Measurements from ENCODE around the gene ID3.

ID3 gene, protein sequence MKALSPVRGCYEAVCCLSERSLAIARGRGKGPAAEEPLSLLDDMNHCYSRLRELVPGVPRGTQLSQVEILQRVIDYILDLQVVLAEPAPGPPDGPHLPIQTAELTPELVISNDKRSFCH

GRCh38 chr1:23559136-23559984 is at the start of gene ID3:
TSS of gene ID3 (minus strand) at chr1:23559501. CDS start at chr1:23559426, 75 bp downstream.
- DNase-seq, result peak; percentile 95

DNA sequence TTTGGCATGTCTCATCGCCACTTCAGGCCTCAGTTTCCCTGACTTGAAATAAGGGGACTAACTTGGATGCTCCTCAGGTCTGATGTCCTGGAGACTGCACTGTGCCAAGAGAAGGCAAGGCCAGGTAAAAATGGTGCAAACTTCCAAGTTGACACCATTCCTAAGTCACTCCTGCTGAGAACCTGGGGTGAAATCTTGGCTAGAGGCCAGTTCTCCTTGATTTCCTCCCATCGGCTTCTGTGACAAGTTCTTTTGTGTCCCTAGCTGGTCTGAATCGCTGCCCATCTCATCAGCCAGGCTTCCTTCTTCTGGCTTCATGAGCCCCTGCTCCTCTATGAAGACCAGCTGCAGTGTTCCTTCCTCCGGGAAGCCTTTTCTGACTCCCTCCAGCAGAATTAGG is 48.6 kb upstream of the ID3 start:
- no peak for DNase-seq

DNA sequence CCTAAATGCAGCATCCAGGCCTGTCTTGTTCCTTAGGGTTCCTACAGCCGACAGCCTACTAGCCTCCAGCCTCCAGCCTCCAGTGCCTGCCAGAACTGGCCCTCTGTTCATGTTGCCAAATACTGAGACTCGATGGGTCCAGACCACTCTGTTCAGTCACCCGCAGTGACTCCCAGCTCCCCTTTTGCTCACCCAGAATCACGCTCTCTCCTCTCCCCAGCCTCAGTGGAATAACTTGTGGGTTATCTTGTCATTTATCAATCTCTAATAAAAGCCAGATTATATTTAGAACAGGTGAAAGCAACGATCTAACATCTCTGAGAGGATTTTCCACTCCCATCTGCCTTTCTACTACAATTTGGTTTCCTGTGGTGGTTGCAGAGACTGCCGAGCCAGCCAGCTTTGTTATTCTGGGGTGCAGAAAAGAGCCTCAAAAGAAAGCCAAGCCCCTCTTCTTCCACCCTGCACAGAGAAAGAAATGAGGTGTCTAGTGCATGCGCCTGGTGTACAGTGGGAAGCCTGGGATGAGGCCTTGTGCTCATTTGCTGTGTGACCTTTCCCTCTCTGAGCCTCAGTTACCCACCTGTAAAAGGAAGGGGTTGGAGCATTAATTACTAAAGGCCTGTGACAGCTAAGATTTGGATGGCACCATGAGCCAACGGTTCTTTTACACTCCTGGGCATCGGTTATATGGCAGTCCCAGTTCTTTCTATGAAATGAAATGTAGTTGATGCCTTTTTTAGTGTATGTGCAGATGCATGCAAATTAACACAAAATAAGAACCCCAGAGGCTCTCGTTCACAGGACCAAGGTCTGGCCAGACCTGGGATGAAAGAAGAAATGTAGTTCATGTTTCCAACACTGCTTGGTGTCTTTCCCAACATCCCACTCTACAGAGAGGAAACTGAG is 42.9 kb upstream of the ID3 start:
- DNase-seq, result no peak

DNA sequence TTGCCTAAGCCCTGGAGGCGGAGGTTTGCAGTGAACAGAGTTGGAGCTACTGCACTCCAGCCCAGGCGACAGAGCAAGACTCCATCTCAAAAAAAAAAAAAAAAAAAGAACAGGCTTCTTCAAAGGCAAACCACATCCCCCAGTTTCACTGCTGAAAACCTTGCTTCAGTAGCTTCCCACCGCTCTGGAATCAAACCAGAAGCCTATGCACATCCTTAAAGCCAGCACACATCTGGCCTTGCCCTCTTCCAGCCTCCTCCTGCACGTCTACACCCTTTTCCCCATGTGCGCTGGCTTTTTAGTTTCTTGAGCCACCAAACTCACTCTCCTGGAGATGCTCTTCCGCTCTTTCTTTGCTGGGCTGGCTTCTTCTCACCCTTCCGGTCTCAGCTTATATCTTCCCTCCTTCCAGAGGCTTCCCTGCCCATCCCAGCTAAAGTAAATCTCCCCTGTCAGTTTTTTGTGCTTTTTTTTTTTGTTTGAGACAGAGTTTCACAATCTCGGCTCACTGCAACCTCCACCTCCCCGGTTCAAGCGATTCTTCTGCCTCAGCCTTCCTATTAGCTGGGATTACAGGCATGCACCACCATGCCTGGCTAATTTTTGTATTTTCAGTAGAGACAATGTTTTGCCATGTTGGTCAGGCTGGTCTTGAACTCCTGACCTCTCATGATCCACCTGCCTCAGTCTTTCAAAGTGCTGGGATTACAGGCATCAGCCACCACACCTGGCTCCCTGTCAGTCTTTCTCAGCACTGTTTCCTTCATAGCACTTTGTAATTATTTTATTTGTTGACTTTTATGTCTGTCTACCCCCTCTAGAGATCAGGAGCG is 42.0 kb upstream of the ID3 start:
- DNase-seq, result no peak

- no peak for DNase-seq
Measured at GRCh38 chr1:23600283-23600682, 41.0 kb upstream of the ID3 start.

DNA sequence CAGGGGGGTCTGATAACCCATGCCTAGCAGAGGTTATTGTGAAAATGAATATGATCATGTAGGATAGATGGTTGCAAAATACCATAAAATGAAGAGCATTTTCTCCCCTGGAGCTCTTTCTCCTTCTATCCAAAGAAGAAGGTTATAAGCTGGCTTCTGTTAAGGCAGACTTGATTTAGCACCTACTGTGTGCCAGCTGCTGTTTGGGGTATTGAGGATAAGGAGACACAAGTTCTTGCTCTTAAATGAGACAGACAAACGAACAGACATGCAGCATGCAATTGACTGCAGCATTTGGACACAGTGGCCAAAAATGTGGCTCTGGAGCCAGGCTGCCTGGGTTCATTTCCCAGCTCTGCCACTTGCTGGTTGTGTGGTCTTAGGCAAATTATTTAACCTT is 39.8 kb upstream of the ID3 start:
- DNase-seq, result no peak

DNA sequence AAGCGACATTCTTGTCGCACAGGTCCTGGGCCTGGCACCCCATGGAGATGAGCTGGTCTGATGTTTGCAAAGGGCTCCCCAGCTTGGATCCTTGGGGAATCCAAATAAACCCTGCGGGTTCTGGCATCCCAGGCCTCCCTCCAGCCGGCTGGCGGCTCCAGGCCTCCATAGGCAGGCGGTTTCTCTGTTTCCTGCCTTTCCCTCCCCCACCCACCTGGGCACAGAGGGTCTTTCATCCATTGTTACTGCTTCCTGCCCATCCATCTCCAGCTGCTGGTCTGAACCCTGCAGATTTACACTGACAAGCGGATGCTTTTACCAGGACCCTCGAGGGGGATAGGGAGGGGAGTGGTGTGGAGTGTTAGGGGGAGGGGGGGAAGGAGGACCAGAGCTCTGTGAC is 39.1 kb upstream of the ID3 start:
- no peak for DNase-seq

GRCh38 chr1:23597635-23598388 is 38.5 kb upstream of the ID3 start:
- DNase-seq, result no peak

GRCh38 chr1:23596382-23597358 is 37.4 kb upstream of the ID3 start:
- no peak for DNase-seq

DNA sequence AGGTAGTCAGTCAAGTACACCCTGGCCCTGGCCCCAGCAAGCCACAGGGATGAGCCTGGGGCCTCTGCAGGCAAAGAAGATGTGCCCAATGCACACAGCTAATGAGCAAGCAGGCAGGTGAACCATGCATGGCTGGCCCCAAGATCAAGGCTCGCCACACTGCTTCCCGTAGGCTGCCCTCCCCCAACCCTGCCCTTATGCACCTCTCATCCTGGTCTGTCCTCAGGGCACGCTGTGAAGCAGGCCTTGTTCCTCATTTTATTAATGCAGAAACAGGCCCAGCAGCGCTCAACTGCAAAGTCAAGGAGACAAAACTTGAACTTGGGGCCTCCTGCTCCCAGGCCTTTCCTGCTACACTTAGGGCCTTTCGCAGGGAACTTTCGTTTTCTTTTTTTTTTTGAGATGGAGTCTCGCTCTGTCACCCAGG is 35.6 kb upstream of the ID3 start:
- DNase-seq, result no peak

GRCh38 chr1:23594149-23594907 is 35.0 kb upstream of the ID3 start:
- no peak for DNase-seq

DNA sequence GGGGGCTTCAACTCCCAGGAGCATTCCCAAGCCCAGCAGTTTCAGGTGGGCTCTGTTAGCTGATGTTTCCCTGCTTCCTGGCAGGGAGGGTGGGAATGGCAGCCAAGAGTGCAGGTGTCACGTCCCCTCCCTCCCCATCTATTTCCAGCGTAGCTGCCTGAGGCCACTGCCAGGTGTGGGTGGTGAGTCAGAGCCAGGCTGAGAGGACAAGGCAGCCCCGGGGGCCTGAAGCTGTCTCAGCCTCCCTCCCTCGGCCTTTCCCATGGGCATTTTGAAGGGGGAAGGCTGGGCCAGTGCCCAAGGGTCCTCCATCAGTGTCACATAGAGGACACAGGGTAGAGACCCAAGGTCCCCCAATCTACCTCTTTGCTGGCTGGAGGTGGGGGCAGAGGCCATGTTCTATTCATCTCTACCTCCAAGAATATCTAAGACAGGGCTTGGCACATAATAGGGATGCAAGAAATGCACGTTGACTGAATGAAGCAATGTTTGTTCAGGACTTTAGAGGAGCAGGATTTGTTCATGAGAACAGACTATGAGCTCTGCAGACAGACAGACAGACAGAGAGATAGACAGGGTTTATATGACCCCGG is 34.4 kb upstream of the ID3 start:
- no peak for DNase-seq

GRCh38 chr1:23593042-23593521 is 33.8 kb upstream of the ID3 start:
- no peak for DNase-seq

GRCh38 chr1:23592209-23592892 is 33.0 kb upstream of the ID3 start:
- no peak for DNase-seq

DNA sequence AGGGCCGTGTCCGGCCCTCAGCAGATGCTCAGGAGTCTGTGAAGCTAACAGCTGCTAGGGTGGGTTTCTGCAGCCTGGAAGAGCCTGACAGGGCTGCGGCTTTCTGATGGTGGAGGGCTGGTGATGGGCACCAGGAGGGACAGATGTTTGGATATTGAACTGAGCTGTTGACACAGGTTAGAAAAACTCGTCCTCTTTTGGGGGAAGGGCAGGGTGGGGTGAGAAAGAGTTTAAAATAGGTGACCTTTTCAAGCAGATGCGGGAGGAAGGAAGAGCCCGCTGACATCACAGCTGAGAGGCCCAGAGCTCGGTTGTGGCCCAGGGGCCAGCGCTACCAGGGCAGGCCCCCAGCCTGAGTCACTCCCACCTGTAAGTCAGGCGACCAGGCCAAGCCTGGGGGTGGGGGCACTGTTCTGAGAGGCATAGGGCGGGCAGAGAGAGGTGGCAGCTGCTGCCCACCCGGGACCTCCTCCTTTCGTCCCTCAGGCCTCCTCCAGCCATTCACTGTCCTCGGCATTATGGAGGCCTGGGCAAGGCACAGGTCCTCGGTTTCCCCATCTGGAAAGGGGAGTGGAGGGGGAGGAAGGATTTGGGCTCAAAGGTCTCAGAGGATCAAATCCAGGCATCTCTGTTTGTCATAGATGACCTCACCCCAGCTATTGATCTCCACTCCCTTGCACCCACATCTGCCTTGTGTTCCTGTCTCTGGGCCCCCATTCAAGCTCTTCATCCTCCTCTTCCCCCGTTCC is 32.3 kb upstream of the ID3 start:
- DNase-seq, result peak; percentile 79

- DNase-seq, result no peak
Measured at GRCh38 chr1:23590058-23590783, 30.9 kb upstream of the ID3 start.

GRCh38 chr1:23589585-23589986 is 30.3 kb upstream of the ID3 start:
- DNase-seq, result no peak
